MM.1S (cell line): ENCODE results near the gene ADAMTS12.

ENCODE experiments used
- DNase-seq: peaks from one replicate; pipeline ENCODE4 v3.0.0-alpha.2; 2015
- H2AFZ ChIP-seq: fragments of 300-600 bp; sonication (generic); 2 replicates; pipeline ENCODE4 v1.6.0; 2016; ENCODE audit warnings: antibody characterized with exemption, low read length
- H3F3A ChIP-seq: fragments of 300-600 bp; sonication (generic); 2 replicates; pipeline ENCODE4 v1.6.1; 2016; ENCODE audit warnings: mild to moderate bottlenecking, antibody characterized with exemption, low read length, moderate library complexity, mixed read lengths; ENCODE audit not compliant: insufficient read depth
- H3K27ac ChIP-seq: fragments of 300-600 bp; sonication (generic); 2 replicates; pipeline ENCODE4 v1.5.1; 2016; ENCODE audit warnings: mild to moderate bottlenecking, low read length
- H3K27me3 ChIP-seq: fragments of 300-600 bp; sonication (generic); replicated peaks from 2 replicates; pipeline ENCODE4 v1.6.0; 2016; ENCODE audit warnings: low read length; ENCODE audit not compliant: insufficient read depth
- H3K36me3 ChIP-seq: fragments of 300-600 bp; sonication (generic); replicated peaks from 2 replicates; pipeline ENCODE4 v1.6.1; 2016; ENCODE audit warnings: mild to moderate bottlenecking, low read length, mixed read lengths; ENCODE audit not compliant: insufficient read depth
- H3K4me1 ChIP-seq: fragments of 300-600 bp; sonication (generic); 2 replicates; pipeline ENCODE4 v1.6.1; 2016; ENCODE audit warnings: low read length, mixed read lengths
- H3K4me2 ChIP-seq: fragments of 300-600 bp; sonication (generic); 2 replicates; pipeline ENCODE4 v1.6.0; 2016; ENCODE audit warnings: low read depth, low read length
- H3K4me3 ChIP-seq: fragments of 300-600 bp; sonication (generic); 2 replicates; pipeline ENCODE4 v1.5.1; 2016; ENCODE audit warnings: low read length, mixed read lengths
- H3K79me2 ChIP-seq: fragments of 300-600 bp; sonication (generic); 2 replicates; pipeline ENCODE4 v1.6.1; 2016; ENCODE audit warnings: mixed run types, low read length, mixed read lengths
- H3K9ac ChIP-seq: fragments of 300-600 bp; sonication (generic); 2 replicates; pipeline ENCODE4 v1.6.1; 2016; ENCODE audit warnings: low read length, mixed read lengths
- H3K9me2 ChIP-seq: fragments of 300-600 bp; sonication (generic); replicated peaks from 2 replicates; pipeline ENCODE4 v1.6.1; 2016; ENCODE audit warnings: mild to moderate bottlenecking, low read length, mixed read lengths; ENCODE audit not compliant: insufficient read depth
- H3K9me3 ChIP-seq: fragments of 300-600 bp; sonication (generic); replicated peaks from 2 replicates; pipeline ENCODE4 v1.6.1; 2016; ENCODE audit warnings: mild to moderate bottlenecking, low read length, mixed read lengths; ENCODE audit not compliant: insufficient read depth
- H4K20me1 ChIP-seq: fragments of 300-600 bp; sonication (generic); 2 replicates; pipeline ENCODE4 v1.6.1; 2016; ENCODE audit warnings: mild to moderate bottlenecking, low read length, moderate library complexity, mixed read lengths; ENCODE audit not compliant: insufficient read depth
- CTCF ChIP-seq: fragments of 300-600 bp; sonication (generic); IDR thresholded peaks from 2 replicates; pipeline ENCODE4 v1.5.1; 2016; ENCODE audit warnings: antibody characterized with exemption, low read length, mixed read lengths
- EZH2 ChIP-seq: fragments of 300-600 bp; sonication (generic); optimal IDR thresholded peaks from 2 replicates; pipeline ENCODE3; 2017; ENCODE audit warnings: low read depth, mild to moderate bottlenecking, antibody characterized with exemption, low read length, mixed read lengths
- EZH2phosphoT487 ChIP-seq: fragments of 300-600 bp; sonication (generic); IDR thresholded peaks from 2 replicates; pipeline ENCODE4 v1.6.1; 2018; ENCODE audit warnings: antibody characterized with exemption, low read length

The ADAMTS12 gene

GRCh38 chr5:33891788-33892619, at the start of gene ADAMTS12:
Gene ADAMTS12 (minus strand): TSS chr5:33891990. CDS start chr5:33891856, 134 bp downstream.
- Histone ChIP-seq H3K9ac (no peak within 1 kb of the TSS), H3K4me3 (no peak within 1 kb of the TSS)

DNA sequence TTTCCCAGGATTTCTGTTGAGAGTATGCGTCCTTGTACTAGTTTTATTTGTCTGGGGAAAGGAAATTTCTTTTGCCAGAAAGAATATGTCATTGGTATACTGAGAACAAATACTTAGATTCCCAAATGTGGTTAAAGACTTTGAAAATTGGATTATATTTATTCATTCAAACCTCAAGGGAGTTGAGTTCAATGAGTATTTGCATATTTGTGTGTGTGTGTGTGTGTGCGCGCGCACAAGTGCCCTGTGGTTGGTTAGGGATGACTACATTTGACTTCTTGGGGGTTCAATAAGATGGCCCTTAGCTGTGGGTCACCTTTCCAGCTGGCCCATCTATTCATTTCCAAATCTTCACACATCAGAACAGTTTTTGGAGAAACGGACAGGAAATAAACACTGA, 49.3 kb upstream of the ADAMTS12 start:
- no peak overlapping the region for H3K27ac ChIP-seq
- no peaks in the 10 kb centered on the region for H3K9me3 ChIP-seq
- no peaks in the 10 kb centered on the region for H3K4me1 ChIP-seq
- no peak for DNase-seq
- TF ChIP-seq EZH2 (no peak), CTCF (no peak), EZH2phosphoT487 (no peak)
- H3K9me2 ChIP-seq, result no peaks in the 10 kb centered on the region
- no peaks in the 10 kb centered on the region for H3K36me3 ChIP-seq
- H3K9ac ChIP-seq, result no peak overlapping the region
- H3K27me3 ChIP-seq, result no peaks in the 10 kb centered on the region
- no peak overlapping the region for H3K4me2 ChIP-seq
- H3K4me3 ChIP-seq, result no peak overlapping the region
- H2AFZ ChIP-seq, result no peak overlapping the region
- no peaks in the 10 kb centered on the region for H4K20me1 ChIP-seq
- H3F3A ChIP-seq, result no peaks in the 10 kb centered on the region
- no peaks in the 10 kb centered on the region for H3K79me2 ChIP-seq

More at GRCh38 chr5:33891788-33892619, at the start of gene ADAMTS12:
- no peak for DNase-seq
- H3K4me1 ChIP-seq, result no peaks in the 10 kb centered on the region
- H3K9me3 ChIP-seq, result no peaks in the 10 kb centered on the region
- H3K79me2 ChIP-seq, result no peaks in the 10 kb centered on the region
- no peak within 1 kb of the TSS for H3K27ac ChIP-seq
- H3K4me2 ChIP-seq, result no peak within 1 kb of the TSS
- H3K9me2 ChIP-seq, result no peaks in the 10 kb centered on the region
- no peak for TF ChIP-seq EZH2phosphoT487
- TF ChIP-seq CTCF, result no peak
- no peak for TF ChIP-seq EZH2
- no peaks in the 10 kb centered on the region for H3K27me3 ChIP-seq
- no peaks in the 10 kb centered on the region for H3K36me3 ChIP-seq
- H3F3A ChIP-seq, result no peaks in the 10 kb centered on the region
- no peak within 1 kb of the TSS for H2AFZ ChIP-seq
- H4K20me1 ChIP-seq, result no peaks in the 10 kb centered on the region

- no peak overlapping the region for H3K27ac ChIP-seq
- no peaks in the 10 kb centered on the region for H3K27me3 ChIP-seq
- no peak overlapping the region for H3K4me2 ChIP-seq
- no peak overlapping the region for H2AFZ ChIP-seq
- no peak overlapping the region for H3K4me3 ChIP-seq
- no peaks in the 10 kb centered on the region for H3K9me3 ChIP-seq
- no peak for DNase-seq
- H4K20me1 ChIP-seq, result no peaks in the 10 kb centered on the region
- H3K79me2 ChIP-seq, result no peaks in the 10 kb centered on the region
- TF ChIP-seq EZH2 (no peak), EZH2phosphoT487 (no peak), CTCF (no peak)
- no peaks in the 10 kb centered on the region for H3F3A ChIP-seq
- no peaks in the 10 kb centered on the region for H3K36me3 ChIP-seq
- no peak overlapping the region for H3K9ac ChIP-seq
- no peaks in the 10 kb centered on the region for H3K4me1 ChIP-seq
- no peaks in the 10 kb centered on the region for H3K9me2 ChIP-seq
Observed at GRCh38 chr5:33939556-33940262, 47.9 kb upstream of the ADAMTS12 start.
